Uterus (tissue), 4 donors: ENCODE results near the gene CHPF. TPM values are rescaled to one million over a fixed set of nuclear protein-coding genes. Genes with fewer than 3 reads are reported as not detected.
A peak's percentile ranks its signal among the peaks of the same experiment; 100 is the strongest.

ENCODE experiments used
- DNase-seq, 2 donors: peaks; one replicate each; pipeline ENCODE4 v3.0.0-alpha.2; 2019 to 2020
- H3K27ac ChIP-seq, 2 donors: fragments of 200-600 bp; sonication (generic); 1 replicate in 1 of 2; 2 replicates in 1 of 2; pipeline ENCODE4 v1.5.1; 2016 to 2018
- H3K27me3 ChIP-seq, 2 donors: fragments of 200-600 bp; sonication (generic); one replicate each; pipeline ENCODE4 v1.5.1; 2018 to 2019; ENCODE audit warnings: control low read depth in 1 of 2
- H3K36me3 ChIP-seq, 2 donors: fragments of 200-600 bp; sonication (generic); one replicate each; pipeline ENCODE4 v1.5.1; 2019; ENCODE audit warnings: control low read depth in 1 of 2
- H3K4me1 ChIP-seq, 2 donors: fragments of 200-600 bp; sonication (generic); one replicate each; pipeline ENCODE4 v1.5.1; 2018 to 2019; ENCODE audit warnings: control low read depth in 1 of 2
- H3K4me3 ChIP-seq, 2 donors: fragments of 200-600 bp; sonication (generic); 1 replicate in 1 of 2; 2 replicates in 1 of 2; pipeline ENCODE4 v1.5.1; 2018 to 2019; ENCODE audit warnings: mild to moderate bottlenecking in 1 of 2
- H3K9me3 ChIP-seq, 2 donors: fragments of 200-600 bp; sonication (generic); one replicate each; pipeline ENCODE4 v1.5.1; 2019; ENCODE audit warnings: control low read depth in 1 of 2
- CTCF ChIP-seq, 4 experiments: fragments of 200-600 bp in 2 of 4; fragments of 450-650 bp in 2 of 4; sonication (generic) in 2 of 4; IDR thresholded peaks; one replicate each; pipeline ENCODE4 v1.5.1; 2016 to 2019; ENCODE audit warnings: antibody characterized with exemption in 4 of 4, mild to moderate bottlenecking in 2 of 4, moderate library complexity in 1 of 4
- POLR2A ChIP-seq, 2 donors: fragments of 450-650 bp; IDR thresholded peaks; one replicate each; pipeline ENCODE4 v1.6.1; 2016; ENCODE audit warnings: antibody characterized with exemption in 2 of 2, mild to moderate bottlenecking in 1 of 2, moderate library complexity in 1 of 2
- intact Hi-C: fragments of 100-400 bp; cut with DNase I; formaldehyde crosslinking; loops from one replicate; pipeline ENCODE4 v1.15.1; 2023; ENCODE audit warnings: low total_unique reads
- total RNA-seq, 4 donors: library from RNA; depleted of rRNA in 3 of 4; stranded (reverse); fragments of >200 nt in 3 of 4; gene quantifications; one replicate each; pipeline versions ENCODE4 v1.1.0 to v1.2.4, GENCODE V29; 2014 to 2023
- donor health status: DM: yes; HTN: yes; CAD: no.

The CHPF gene
- total RNA-seq, 4 donors from 2014 or later: 16.5 to 194 (median 42.5) TPM

GRCh38 chr2:219502618-219503017 is 41.0 kb downstream of the CHPF start:
- H3K27ac ChIP-seq: no peak overlapping the region
- no peaks in the 10 kb centered on the region for H3K36me3 ChIP-seq
- intact Hi-C loops: no loop called here
- H3K4me1 ChIP-seq: no peaks in the 10 kb centered on the region
- H3K9me3 ChIP-seq: no peaks in the 10 kb centered on the region
- no peak overlapping the region for H3K4me3 ChIP-seq
- TF ChIP-seq CTCF (IDR thresholded peaks at IDR 0.05) (no peak), POLR2A (IDR thresholded peaks at IDR 0.05) (no peak)
- DNase-seq: no peak
- no peaks in the 10 kb centered on the region for H3K27me3 ChIP-seq

DNA sequence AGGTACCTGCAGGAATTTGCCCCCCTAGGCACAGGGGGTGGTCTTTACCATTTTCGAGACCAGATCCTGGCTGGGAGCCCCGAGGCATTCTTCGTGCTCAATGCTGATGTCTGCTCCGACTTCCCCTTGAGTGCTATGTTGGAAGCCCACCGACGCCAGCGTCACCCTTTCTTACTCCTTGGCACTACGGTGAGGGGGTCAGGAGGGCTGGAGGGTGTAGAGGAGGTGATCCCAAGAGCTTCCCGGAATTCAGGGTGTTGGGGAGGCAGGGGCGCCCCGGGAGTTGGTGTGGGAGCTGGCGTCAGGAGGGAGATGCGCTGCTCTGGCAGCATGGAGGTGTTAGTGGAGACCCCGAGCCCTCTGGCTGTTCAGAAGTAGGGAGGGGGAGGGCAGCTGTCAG is 41.8 kb downstream of the CHPF start:
- H3K4me3 ChIP-seq: no peak overlapping the region
- no peak overlapping the region for H3K27ac ChIP-seq
- DNase-seq: peak in 1 of 2 donors; percentile 18
- no peak for TF ChIP-seq POLR2A (IDR thresholded peaks at IDR 0.05)
- no peak for TF ChIP-seq CTCF (IDR thresholded peaks at IDR 0.05)
- H3K27me3 ChIP-seq: no peaks in the 10 kb centered on the region
- intact Hi-C loops: no loop called here
- H3K4me1 ChIP-seq: peaks cover 0 to 4% of the 10 kb centered on the region in 2 donors
- H3K36me3 ChIP-seq: no peaks in the 10 kb centered on the region
- H3K9me3 ChIP-seq: no peaks in the 10 kb centered on the region

GRCh38 chr2:219500135-219500534 is 43.5 kb downstream of the CHPF start:
- no peak for TF ChIP-seq POLR2A (IDR thresholded peaks at IDR 0.05)
- TF ChIP-seq CTCF (IDR thresholded peaks at IDR 0.05): no peak
- no peaks in the 10 kb centered on the region for H3K27me3 ChIP-seq
- no peaks in the 10 kb centered on the region for H3K36me3 ChIP-seq
- no peaks in the 10 kb centered on the region for H3K9me3 ChIP-seq
- peaks cover 0 to 4% of the 10 kb centered on the region in 2 donors for H3K4me1 ChIP-seq
- intact Hi-C loops: no loop called here
- no peak overlapping the region for H3K27ac ChIP-seq
- no peak for DNase-seq
- H3K4me3 ChIP-seq: no peak overlapping the region

- H3K27me3 ChIP-seq: no peaks in the 10 kb centered on the region
- peaks cover 0 to 4% of the 10 kb centered on the region in 2 donors for H3K4me1 ChIP-seq
- TF ChIP-seq CTCF (IDR thresholded peaks at IDR 0.05) (no peak), POLR2A (IDR thresholded peaks at IDR 0.05) (no peak)
- peak overlapping the region in 1 of 2 donors; percentile 94 for H3K27ac ChIP-seq
- intact Hi-C loops: no loop called here
- no peaks in the 10 kb centered on the region for H3K36me3 ChIP-seq
- no peaks in the 10 kb centered on the region for H3K9me3 ChIP-seq
- peak overlapping the region; percentile 52 to 57 for H3K4me3 ChIP-seq
- no peak for DNase-seq
Measured at GRCh38 chr2:219499555-219499954, 44.1 kb downstream of the CHPF start.

DNA sequence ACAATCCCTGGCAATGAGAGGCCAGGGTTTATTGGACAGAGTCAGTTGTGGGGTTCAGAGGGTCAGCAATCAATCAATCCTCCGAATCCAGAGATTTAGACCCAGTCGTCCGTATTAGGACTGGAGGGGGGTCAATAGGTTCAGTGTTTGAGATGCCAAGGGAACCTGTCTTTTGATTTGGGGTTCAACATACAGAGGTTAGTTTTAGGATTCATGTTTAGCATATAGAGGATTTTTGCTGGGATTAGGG is 44.6 kb downstream of the CHPF start:
- Histone ChIP-seq H3K4me3 (peak overlapping the region; percentile 52 to 57), H3K27ac (peak overlapping the region; percentile 94 to 95), H3K4me1 (peaks cover 0 to 4% of the 10 kb centered on the region in 2 donors), H3K9me3 (no peaks in the 10 kb centered on the region), H3K36me3 (no peaks in the 10 kb centered on the region), H3K27me3 (no peaks in the 10 kb centered on the region)
- intact Hi-C loops: no loop called here
- no peak for TF ChIP-seq POLR2A (IDR thresholded peaks at IDR 0.05)
- no peak for TF ChIP-seq CTCF (IDR thresholded peaks at IDR 0.05)
- DNase-seq: no peak
